ENCODE results near the gene CNTNAP2. TPM values are rescaled to one million over a fixed set of nuclear protein-coding genes. Genes with fewer than 3 reads are reported as not detected.

Gene CNTNAP2
- total RNA-seq, 1 donor from 2014 or later = 4.2 TPM

GRCh38 chr7:147523056-147523455 is 1406.5 kb downstream of the CNTNAP2 start:
- no peak overlapping the region for H3K4me3 Mint-ChIP-seq
- H3K27me3 Mint-ChIP-seq (ENCODE audit: low read depth) = no peaks in the 10 kb centered on the region
- H3K4me1 Mint-ChIP-seq = peaks cover 14% of the 10 kb centered on the region
- no peak for TF ChIP-seq CTCF (IDR thresholded peaks at IDR 0.05; ENCODE audit: unreplicated experiment)
- DNase-seq (ENCODE audit: low spot score in 2 of 2, unreplicated experiment in 2 of 2) = no peak
- no peak overlapping the region for H3K27ac Mint-ChIP-seq
- no peaks in the 10 kb centered on the region for H3K36me3 Mint-ChIP-seq
- no peaks in the 10 kb centered on the region for H3K9me3 Mint-ChIP-seq

DNA sequence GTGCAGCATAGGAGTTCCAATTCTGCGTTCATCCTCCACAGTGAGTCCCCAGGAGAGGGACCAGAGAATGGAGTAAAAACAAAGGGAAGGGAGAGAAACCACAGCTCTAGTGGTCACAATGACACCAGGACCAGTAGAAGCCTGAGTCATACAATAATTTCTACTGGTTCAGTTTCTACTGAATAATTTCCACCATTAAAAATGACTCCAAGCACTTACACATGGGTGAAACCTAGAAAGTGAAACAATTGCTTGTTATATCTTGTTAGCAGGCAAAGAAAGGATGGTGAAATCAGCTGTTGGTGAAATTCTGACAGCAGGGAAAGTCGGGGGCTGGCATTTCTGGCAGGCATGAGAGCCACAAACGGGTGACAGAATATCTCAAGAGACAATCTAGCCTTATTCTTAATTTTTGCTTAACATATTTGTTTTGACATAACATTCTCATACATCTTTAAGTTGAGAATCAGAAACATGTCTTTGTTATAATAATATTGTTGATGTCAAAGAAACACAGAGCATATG is 1408.2 kb downstream of the CNTNAP2 start:
- DNase-seq (ENCODE audit: low spot score in 2 of 2, unreplicated experiment in 2 of 2) = no peak
- peaks cover 8% of the 10 kb centered on the region for H3K4me1 Mint-ChIP-seq
- no peaks in the 10 kb centered on the region for H3K36me3 Mint-ChIP-seq
- no peak overlapping the region for H3K27ac Mint-ChIP-seq
- H3K27me3 Mint-ChIP-seq (ENCODE audit: low read depth) = no peaks in the 10 kb centered on the region
- TF ChIP-seq CTCF (IDR thresholded peaks at IDR 0.05; ENCODE audit: unreplicated experiment) = no peak
- H3K9me3 Mint-ChIP-seq = no peaks in the 10 kb centered on the region
- no peak overlapping the region for H3K4me3 Mint-ChIP-seq

DNA sequence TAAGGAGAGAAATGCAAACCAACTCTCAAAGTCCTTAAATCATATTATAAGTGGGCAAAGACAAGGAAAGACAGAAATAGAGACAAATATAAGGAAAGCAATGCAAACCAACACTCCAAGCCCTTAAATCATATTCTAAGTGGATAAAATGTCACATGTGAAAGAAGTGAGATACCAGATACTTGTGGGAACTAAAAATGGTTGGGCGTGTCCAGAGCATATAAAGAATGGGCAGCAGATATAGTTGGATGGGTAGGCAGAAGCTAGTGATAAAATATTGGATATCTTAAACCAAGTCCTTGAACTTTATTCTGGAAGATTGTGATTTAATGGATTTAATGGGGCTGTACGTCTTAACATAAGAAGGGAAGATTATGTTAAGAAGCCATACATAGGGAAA is 1408.7 kb downstream of the CNTNAP2 start:
- peaks cover 8% of the 10 kb centered on the region for H3K4me1 Mint-ChIP-seq
- DNase-seq (ENCODE audit: low spot score in 2 of 2, unreplicated experiment in 2 of 2) = no peak
- H3K36me3 Mint-ChIP-seq = no peaks in the 10 kb centered on the region
- H3K27ac Mint-ChIP-seq = no peak overlapping the region
- no peaks in the 10 kb centered on the region for H3K9me3 Mint-ChIP-seq
- no peaks in the 10 kb centered on the region for H3K27me3 Mint-ChIP-seq (ENCODE audit: low read depth)
- TF ChIP-seq CTCF (IDR thresholded peaks at IDR 0.05; ENCODE audit: unreplicated experiment) = no peak
- no peak overlapping the region for H3K4me3 Mint-ChIP-seq

GRCh38 chr7:147535701-147536111 is 1419.1 kb downstream of the CNTNAP2 start:
- DNase-seq (ENCODE audit: low spot score in 2 of 2, unreplicated experiment in 2 of 2) = no peak
- no peak for TF ChIP-seq CTCF (IDR thresholded peaks at IDR 0.05; ENCODE audit: unreplicated experiment)
- Mint-ChIP-seq H3K27ac (peak overlapping the region; percentile 90), H3K4me3 (no peak overlapping the region), H3K4me1 (peaks cover 6% of the 10 kb centered on the region), H3K27me3 (ENCODE audit: low read depth) (no peaks in the 10 kb centered on the region), H3K36me3 (no peaks in the 10 kb centered on the region), H3K9me3 (no peaks in the 10 kb centered on the region)

DNA sequence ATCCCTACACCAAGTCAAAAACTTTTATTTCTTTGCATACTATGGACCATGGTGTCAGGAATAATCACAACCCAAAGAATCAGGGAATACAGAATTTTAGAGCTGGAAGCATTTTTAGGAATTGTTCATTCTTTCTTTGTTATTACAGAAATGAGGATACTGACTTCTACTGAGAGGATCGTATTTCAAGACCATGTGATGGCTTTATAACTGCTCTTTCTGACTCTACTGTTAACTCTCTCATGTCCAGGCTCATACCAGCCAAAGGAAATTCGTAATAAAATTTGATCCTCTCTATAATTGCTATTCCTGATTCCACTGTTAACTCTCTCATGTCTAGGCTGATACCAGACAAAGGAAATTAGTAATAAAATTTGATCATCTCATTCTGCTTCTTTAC is 1423.1 kb downstream of the CNTNAP2 start:
- peaks cover 15% of the 10 kb centered on the region for H3K9me3 Mint-ChIP-seq
- H3K27ac Mint-ChIP-seq = no peak overlapping the region
- no peak for TF ChIP-seq CTCF (IDR thresholded peaks at IDR 0.05; ENCODE audit: unreplicated experiment)
- peaks cover 6% of the 10 kb centered on the region for H3K4me1 Mint-ChIP-seq
- peaks cover 3% of the 10 kb centered on the region for H3K36me3 Mint-ChIP-seq
- H3K27me3 Mint-ChIP-seq (ENCODE audit: low read depth) = no peaks in the 10 kb centered on the region
- no peak overlapping the region for H3K4me3 Mint-ChIP-seq
- no peak for DNase-seq (ENCODE audit: low spot score in 2 of 2, unreplicated experiment in 2 of 2)

GRCh38 chr7:147540743-147541142 is 1424.1 kb downstream of the CNTNAP2 start:
- no peak for TF ChIP-seq CTCF (IDR thresholded peaks at IDR 0.05; ENCODE audit: unreplicated experiment)
- peaks cover 3% of the 10 kb centered on the region for H3K4me1 Mint-ChIP-seq
- no peak overlapping the region for H3K27ac Mint-ChIP-seq

More at GRCh38 chr7:147540743-147541142, 1424.1 kb downstream of the CNTNAP2 start:
- Mint-ChIP-seq H3K9me3 (peaks cover 22% of the 10 kb centered on the region), H3K36me3 (peaks cover 3% of the 10 kb centered on the region), H3K27me3 (ENCODE audit: low read depth) (no peaks in the 10 kb centered on the region), H3K4me3 (no peak overlapping the region)
- no peak for DNase-seq (ENCODE audit: low spot score in 2 of 2, unreplicated experiment in 2 of 2)
